ENCODE results near the gene NKAIN2.

NKAIN2 gene

GRCh38 chr6:124769811-124770544, 966.3 kb downstream of the NKAIN2 start:
- Histone ChIP-seq H3K36me3 (ENCODE audit: control insufficient read depth in 1 of 2, insufficient read depth in 2 of 2, low read length in 2 of 2) (no peaks in the 10 kb centered on the region), H3K79me2 (ENCODE audit: control insufficient read depth, insufficient read depth, low read length, poor library complexity) (no peaks in the 10 kb centered on the region), H3K9ac (ENCODE audit: low read length) (no peak overlapping the region), H3K18ac (ENCODE audit: low read length) (no peak overlapping the region), H3K4me3 (ENCODE audit: low read depth, low read length) (no peak overlapping the region), H4K8ac (ENCODE audit: low read depth, low read length) (no peak overlapping the region), H2AK5ac (ENCODE audit: low read length) (no peak overlapping the region), H3K27me3 (ENCODE audit: insufficient read depth, low read length) (no peaks in the 10 kb centered on the region), H3K27ac (ENCODE audit: low read depth, low read length) (no peak overlapping the region), H2BK120ac (ENCODE audit: insufficient read depth, low read length, poor library complexity) (no peak overlapping the region), H3K4me1 (ENCODE audit: control insufficient read depth in 1 of 2, insufficient read depth in 2 of 2, low read length in 2 of 2) (no peaks in the 10 kb centered on the region), H2BK5ac (ENCODE audit: low read depth, low read length, poor library complexity) (no peak overlapping the region), H3K14ac (ENCODE audit: low read length) (no peak overlapping the region), H3K4me2 (ENCODE audit: low read length) (no peak overlapping the region), H2BK12ac (ENCODE audit: low read length) (no peak overlapping the region), H3K23ac (ENCODE audit: low read length) (no peak overlapping the region), H3K9me3 (ENCODE audit: insufficient read depth, low read depth, low read length) (no peaks in the 10 kb centered on the region), H3K4ac (ENCODE audit: low read depth, low read length) (no peak overlapping the region), H2AFZ (ENCODE audit: insufficient read depth, low read length, poor library complexity) (no peak overlapping the region), H4K91ac (ENCODE audit: low read depth, low read length) (no peak overlapping the region), H4K12ac (ENCODE audit: low read depth, low read length) (no peak overlapping the region), H3K79me1 (ENCODE audit: low read length) (no peaks in the 10 kb centered on the region)
- no peak for DNase-seq
- WGBS (ENCODE audit: extremely low coverage, insufficient coverage, insufficient read length), result no CpG with 5 or more reads among the region's 1 CpG

DNA sequence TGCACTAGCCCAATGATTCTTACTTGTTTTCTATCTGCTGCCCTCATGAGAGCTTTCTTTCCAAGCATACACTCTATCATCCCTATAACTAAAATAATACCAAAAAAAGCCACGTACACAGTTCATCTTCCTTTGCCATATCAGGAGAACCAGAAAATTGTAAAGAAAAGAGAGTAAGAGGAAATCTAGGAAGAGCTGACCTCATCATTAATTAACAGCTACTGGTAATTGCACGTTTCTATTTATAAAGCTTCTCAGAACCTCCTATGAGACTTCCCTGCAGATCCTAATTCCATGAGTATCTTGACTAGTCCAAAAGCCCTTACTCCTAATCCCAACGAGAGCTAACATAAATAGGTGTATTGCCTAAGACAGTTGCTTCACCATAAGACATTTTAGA, 967.1 kb downstream of the NKAIN2 start:
- Histone ChIP-seq H2BK5ac (ENCODE audit: low read depth, low read length, poor library complexity) (no peak overlapping the region), H3K4me3 (ENCODE audit: low read depth, low read length) (no peak overlapping the region), H2AK5ac (ENCODE audit: low read length) (no peak overlapping the region), H3K79me1 (ENCODE audit: low read length) (no peaks in the 10 kb centered on the region), H2AFZ (ENCODE audit: insufficient read depth, low read length, poor library complexity) (no peak overlapping the region), H3K27me3 (ENCODE audit: insufficient read depth, low read length) (no peaks in the 10 kb centered on the region), H3K9ac (ENCODE audit: low read length) (no peak overlapping the region), H4K12ac (ENCODE audit: low read depth, low read length) (no peak overlapping the region), H3K9me3 (ENCODE audit: insufficient read depth, low read depth, low read length) (no peaks in the 10 kb centered on the region), H3K14ac (ENCODE audit: low read length) (no peak overlapping the region), H3K27ac (ENCODE audit: low read depth, low read length) (no peak overlapping the region), H4K8ac (ENCODE audit: low read depth, low read length) (no peak overlapping the region), H3K4ac (ENCODE audit: low read depth, low read length) (no peak overlapping the region), H4K91ac (ENCODE audit: low read depth, low read length) (no peak overlapping the region), H2BK12ac (ENCODE audit: low read length) (no peak overlapping the region), H3K79me2 (ENCODE audit: control insufficient read depth, insufficient read depth, low read length, poor library complexity) (no peaks in the 10 kb centered on the region), H3K23ac (ENCODE audit: low read length) (no peak overlapping the region), H3K4me2 (ENCODE audit: low read length) (no peak overlapping the region), H3K18ac (ENCODE audit: low read length) (no peak overlapping the region), H3K36me3 (ENCODE audit: control insufficient read depth in 1 of 2, insufficient read depth in 2 of 2, low read length in 2 of 2) (no peaks in the 10 kb centered on the region), H2BK120ac (ENCODE audit: insufficient read depth, low read length, poor library complexity) (no peak overlapping the region), H3K4me1 (ENCODE audit: control insufficient read depth in 1 of 2, insufficient read depth in 2 of 2, low read length in 2 of 2) (no peaks in the 10 kb centered on the region)
- WGBS (ENCODE audit: extremely low coverage, insufficient coverage, insufficient read length), result no CpG with 5 or more reads among the region's 3 CpGs
- DNase-seq, result no peak

- Histone ChIP-seq H2BK120ac (ENCODE audit: insufficient read depth, low read length, poor library complexity) (no peak overlapping the region), H4K8ac (ENCODE audit: low read depth, low read length) (no peak overlapping the region), H3K27me3 (ENCODE audit: insufficient read depth, low read length) (no peaks in the 10 kb centered on the region), H3K4me1 (ENCODE audit: control insufficient read depth in 1 of 2, insufficient read depth in 2 of 2, low read length in 2 of 2) (no peaks in the 10 kb centered on the region), H2BK12ac (ENCODE audit: low read length) (no peak overlapping the region), H3K9ac (ENCODE audit: low read length) (no peak overlapping the region), H2AK5ac (ENCODE audit: low read length) (no peak overlapping the region), H4K12ac (ENCODE audit: low read depth, low read length) (no peak overlapping the region), H2BK5ac (ENCODE audit: low read depth, low read length, poor library complexity) (no peak overlapping the region), H3K14ac (ENCODE audit: low read length) (no peak overlapping the region), H3K4ac (ENCODE audit: low read depth, low read length) (no peak overlapping the region), H3K9me3 (ENCODE audit: insufficient read depth, low read depth, low read length) (no peaks in the 10 kb centered on the region), H3K4me2 (ENCODE audit: low read length) (no peak overlapping the region), H3K79me1 (ENCODE audit: low read length) (no peaks in the 10 kb centered on the region), H3K18ac (ENCODE audit: low read length) (no peak overlapping the region), H3K36me3 (ENCODE audit: control insufficient read depth in 1 of 2, insufficient read depth in 2 of 2, low read length in 2 of 2) (no peaks in the 10 kb centered on the region), H3K4me3 (ENCODE audit: low read depth, low read length) (no peak overlapping the region), H3K79me2 (ENCODE audit: control insufficient read depth, insufficient read depth, low read length, poor library complexity) (no peaks in the 10 kb centered on the region), H4K91ac (ENCODE audit: low read depth, low read length) (no peak overlapping the region), H3K27ac (ENCODE audit: low read depth, low read length) (no peak overlapping the region), H2AFZ (ENCODE audit: insufficient read depth, low read length, poor library complexity) (no peak overlapping the region), H3K23ac (ENCODE audit: low read length) (no peak overlapping the region)
- no peak for DNase-seq
- no CpG with 5 or more reads among the region's 3 CpGs for WGBS (ENCODE audit: extremely low coverage, insufficient coverage, insufficient read length)
Observed at GRCh38 chr6:124772733-124773319, 969.2 kb downstream of the NKAIN2 start.

DNA sequence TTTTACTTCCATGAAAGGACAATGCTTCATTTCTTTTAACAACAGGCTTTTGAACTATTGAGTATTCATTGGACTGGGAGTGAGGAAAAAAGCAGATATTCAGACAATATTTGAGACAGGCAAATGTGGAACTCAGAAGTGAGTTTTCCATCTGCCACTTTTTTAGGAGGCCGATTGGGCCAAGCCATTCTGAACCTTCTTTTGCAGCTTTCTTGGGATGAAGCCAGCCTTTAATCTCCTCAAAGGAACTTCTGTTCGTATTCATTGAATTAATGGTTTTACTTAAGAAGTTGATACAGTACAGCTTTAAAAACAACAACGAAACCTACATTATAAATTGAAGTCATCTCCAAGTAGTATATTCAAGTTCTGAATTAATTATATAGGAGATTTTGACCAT, 971.5 kb downstream of the NKAIN2 start:
- Histone ChIP-seq H2BK12ac (ENCODE audit: low read length) (no peak overlapping the region), H3K4me3 (ENCODE audit: low read depth, low read length) (no peak overlapping the region), H3K4ac (ENCODE audit: low read depth, low read length) (no peak overlapping the region), H3K4me2 (ENCODE audit: low read length) (no peak overlapping the region), H3K23ac (ENCODE audit: low read length) (no peak overlapping the region), H3K9me3 (ENCODE audit: insufficient read depth, low read depth, low read length) (no peaks in the 10 kb centered on the region), H3K27me3 (ENCODE audit: insufficient read depth, low read length) (no peaks in the 10 kb centered on the region), H3K27ac (ENCODE audit: low read depth, low read length) (no peak overlapping the region), H4K91ac (ENCODE audit: low read depth, low read length) (no peak overlapping the region), H2BK120ac (ENCODE audit: insufficient read depth, low read length, poor library complexity) (no peak overlapping the region), H2BK5ac (ENCODE audit: low read depth, low read length, poor library complexity) (no peak overlapping the region), H3K4me1 (ENCODE audit: control insufficient read depth in 1 of 2, insufficient read depth in 2 of 2, low read length in 2 of 2) (no peaks in the 10 kb centered on the region), H3K18ac (ENCODE audit: low read length) (no peak overlapping the region), H3K14ac (ENCODE audit: low read length) (no peak overlapping the region), H3K36me3 (ENCODE audit: control insufficient read depth in 1 of 2, insufficient read depth in 2 of 2, low read length in 2 of 2) (no peaks in the 10 kb centered on the region), H2AK5ac (ENCODE audit: low read length) (no peak overlapping the region), H2AFZ (ENCODE audit: insufficient read depth, low read length, poor library complexity) (no peak overlapping the region), H4K12ac (ENCODE audit: low read depth, low read length) (no peak overlapping the region), H3K79me2 (ENCODE audit: control insufficient read depth, insufficient read depth, low read length, poor library complexity) (no peaks in the 10 kb centered on the region), H3K9ac (ENCODE audit: low read length) (no peak overlapping the region), H4K8ac (ENCODE audit: low read depth, low read length) (no peak overlapping the region), H3K79me1 (ENCODE audit: low read length) (no peaks in the 10 kb centered on the region)
- DNase-seq, result no peak
- no CpG with 5 or more reads among the region's 3 CpGs for WGBS (ENCODE audit: extremely low coverage, insufficient coverage, insufficient read length)
